Ovary (tissue), 9 donors: ENCODE measurements around the gene CMTM6. TPM values are rescaled to one million over a fixed set of nuclear protein-coding genes. Genes with fewer than 3 reads are reported as not detected.
"Not testable (repeated sequence)": the region's sequence is repeated elsewhere in the genome, so short reads cannot be mapped to it uniquely, and the experiment has no call there.

Experiments used
- DNase-seq, 5 donors: peaks; one replicate each; pipeline ENCODE4 v3.0.0-alpha.2; 2019 to 2020
- H3K27ac ChIP-seq, 2 donors: fragments of 200-600 bp; one replicate each; pipeline versions ENCODE4 v1.5.1 to v1.8.0; 2019 to 2022
- H3K27me3 ChIP-seq: fragments of 200-600 bp; one replicate; pipeline ENCODE4 v1.8.0; 2022
- H3K36me3 ChIP-seq: fragments of 200-600 bp; sonication (generic); one replicate; pipeline ENCODE4 v1.5.1; 2019
- H3K4me1 ChIP-seq: one replicate; pipeline ENCODE4 v1.8.1; 2013; ENCODE audit warnings: mild to moderate bottlenecking, moderate library complexity; ENCODE audit not compliant: insufficient read depth
- H3K4me3 ChIP-seq: fragments of 200-600 bp; sonication (generic); one replicate; pipeline ENCODE4 v1.5.1; 2017
- H3K9me3 ChIP-seq, 2 donors: fragments of 200-600 bp in 1 of 2; sonication (generic) in 1 of 2; one replicate each; pipeline versions ENCODE4 v1.5.1 to v1.8.1; 2013 to 2019; ENCODE audit warnings: mild to moderate bottlenecking in 1 of 2, moderate library complexity in 1 of 2
- CTCF ChIP-seq, 3 donors: fragments of 450-650 bp in 2 of 3; fragments of 200-600 bp in 1 of 3; IDR thresholded peaks; one replicate each; pipeline versions ENCODE4 v1.5.1 to v1.8.0; 2016 to 2022; ENCODE audit warnings: antibody characterized with exemption in 3 of 3, mild to moderate bottlenecking in 1 of 3
- EP300 ChIP-seq: sonication (generic); formaldehyde crosslinking; IDR thresholded peaks from one replicate; pipeline ENCODE4 v1.6.1; 2017; ENCODE audit warnings: antibody characterized with exemption
- POLR2A ChIP-seq: fragments of 450-650 bp; IDR thresholded peaks from one replicate; pipeline ENCODE4 v1.6.1; 2017; ENCODE audit warnings: antibody characterized with exemption, mild to moderate bottlenecking, moderate library complexity
- WGBS, 3 donors: extraction: QIAGEN DNeasy Blood & Tissue Kit in 1 of 3; methylation state at CpG; one replicate each; pipeline versions ENCODE4 v1.1.5 to v1.1.7; 2013 to 2017; 5-methylcytosine and 5-hydroxymethylcytosine counted together
- intact Hi-C, 4 donors: fragments of 100-400 bp; cut with DNase I; formaldehyde crosslinking; loops; one replicate each; pipeline versions ENCODE4 v1.11.0 to v1.15.1; 2022 to 2023
- polyA plus RNA-seq, 2 donors: library from polyadenylated mRNA; stranded (reverse); fragments of 200-250 nt in 1 of 2; fragments of 350-450 nt in 1 of 2; fragmentation: Illumina TruSeq in 1 of 2; extraction: RNeasy Lipid Tissue Mini Kit (QIAGEN cat#74804) in 1 of 2; gene quantifications; one replicate each; pipeline ENCODE4 v1.2.3, GENCODE V29; 2013 to 2014
- total RNA-seq, 7 donors: library from RNA; depleted of rRNA in 2 of 7; stranded (reverse); fragments of >200 nt in 2 of 7; fragmentation: NEBNext Ultra II Directional in 3 of 7; extraction: Animal tissue kit (Norgen Biotek cat#: 25700) in 3 of 7; gene quantifications; one replicate each; pipeline versions ENCODE4 v1.1.0 to v1.2.4, GENCODE V29; 2016 to 2023
- donor health status: DM: no; HTN: no; CAD: no; lungs with moderate emphysema.
- donor health status: DM: no; HTN: no; CAD: no.
- donor health status: Bipolar disorder and iron deficiency.
- donor health status: DM: yes; HTN: yes; CAD: no.
- donor health status: DM: no; HTN: no; CAD: no.
- donor health status: DM: yes; HTN: yes; CAD: no.

CMTM6 gene
- total and polyA plus RNA-seq, 9 donors, result 19.7 to 150 (median 25.9) TPM

DNA sequence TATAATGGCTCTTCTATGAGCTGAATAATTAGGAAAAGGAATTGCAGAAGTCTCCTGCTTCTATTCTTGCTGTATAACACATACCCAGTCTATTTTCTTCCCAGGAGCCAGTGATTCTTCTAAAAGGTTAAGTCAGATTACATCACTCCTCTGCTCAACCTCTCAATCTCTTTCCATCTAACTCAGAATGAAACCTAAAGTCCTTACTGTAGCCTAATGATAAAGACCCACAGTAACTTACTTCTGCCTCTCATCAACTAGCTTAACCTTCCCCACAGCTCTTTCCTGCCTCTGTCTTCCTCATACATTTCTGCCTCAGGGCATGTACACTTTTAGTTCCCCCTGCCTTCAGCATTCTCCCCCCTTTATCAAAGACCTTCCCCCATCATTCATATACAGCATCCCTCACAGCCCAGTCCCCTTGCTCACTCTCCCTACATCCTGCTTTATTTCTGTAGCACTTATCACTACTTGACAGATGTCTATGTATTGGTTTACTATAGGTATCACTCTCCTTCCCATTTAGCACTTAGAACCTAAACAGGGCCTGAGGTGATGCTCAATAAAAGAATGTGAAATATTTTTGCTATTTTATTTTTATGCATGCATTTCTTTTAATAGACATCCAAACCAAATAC lies 28.5 kb upstream of the CMTM6 start:
- Histone ChIP-seq H3K9me3 (no peaks in the 10 kb centered on the region), H3K27ac (no peak overlapping the region), H3K36me3 (no peaks in the 10 kb centered on the region), H3K4me1 (no peaks in the 10 kb centered on the region), H3K4me3 (no peak overlapping the region), H3K27me3 (no peaks in the 10 kb centered on the region)
- TF ChIP-seq EP300 (no peak), CTCF (IDR thresholded peaks at IDR 0.05) (no peak), POLR2A (no peak)
- no peak for DNase-seq
- intact Hi-C loops, result no loop called here

- no peak overlapping the region for H3K27ac ChIP-seq
- no peak for DNase-seq
- H3K9me3 ChIP-seq, result no peaks in the 10 kb centered on the region
- intact Hi-C loops, result no loop called here
- TF ChIP-seq CTCF (IDR thresholded peaks at IDR 0.05) (no peak), POLR2A (no peak), EP300 (no peak)
- no peaks in the 10 kb centered on the region for H3K4me1 ChIP-seq
- H3K27me3 ChIP-seq, result no peaks in the 10 kb centered on the region
- no peaks in the 10 kb centered on the region for H3K36me3 ChIP-seq
- H3K4me3 ChIP-seq, result no peak overlapping the region
Measured at GRCh38 chr3:32525720-32526119, 23.1 kb upstream of the CMTM6 start.

- Histone ChIP-seq H3K9me3 (no peaks in the 10 kb centered on the region), H3K27me3 (no peaks in the 10 kb centered on the region), H3K27ac (no peak overlapping the region), H3K4me3 (no peak overlapping the region), H3K4me1 (no peaks in the 10 kb centered on the region), H3K36me3 (no peaks in the 10 kb centered on the region)
- intact Hi-C loops, result no loop called here
- DNase-seq, result no peak
- WGBS, 3 donors, result 21 to 41% (median 21%) methylated on average over 7 of the region's 7 CpGs
- TF ChIP-seq CTCF (IDR thresholded peaks at IDR 0.05), result no peak
- no peak for TF ChIP-seq EP300
- TF ChIP-seq POLR2A, result no peak
Measured at GRCh38 chr3:32522682-32523081, 20.0 kb upstream of the CMTM6 start.

- not testable (repeated sequence) for H3K4me1 ChIP-seq, H3K4me3 ChIP-seq, DNase-seq, H3K27me3 ChIP-seq, H3K9me3 ChIP-seq, H3K36me3 ChIP-seq, H3K27ac ChIP-seq
- WGBS, 3 donors, result 96 to 97% (median 96%) methylated on average over 5 of the region's 5 CpGs
- intact Hi-C loops, result loop anchor here in 1 of 4 donors (10.0 kb wide), 1 partner anchor 146 kb away; no protein-coding TSS in a partner anchor
Measured at GRCh38 chr3:32518921-32519320, 16.3 kb upstream of the CMTM6 start.

- intact Hi-C loops, result loop anchor here in 1 of 4 donors (10.0 kb wide), 1 partner anchor 148 kb away; no protein-coding TSS in a partner anchor
- not testable (repeated sequence) for DNase-seq, H3K4me3 ChIP-seq, H3K9me3 ChIP-seq, H3K4me1 ChIP-seq, H3K27ac ChIP-seq, H3K27me3 ChIP-seq, H3K36me3 ChIP-seq
- 92 to 95% (median 95%) methylated on average over 9 of the region's 9 CpGs for WGBS, 3 donors
Measured at GRCh38 chr3:32516751-32517150, 14.1 kb upstream of the CMTM6 start.
